Measurements from ENCODE around the gene FUT2.
"Not testable (repeated sequence)": the region's sequence is repeated elsewhere in the genome, so short reads cannot be mapped to it uniquely, and the experiment has no call there.

The FUT2 gene

GRCh38 chr19:48695743-48696352 lies at the start of gene FUT2:
Gene FUT2 (plus strand): TSS chr19:48695971. CDS start chr19:48702957, 6,986 bp downstream.
- H3K27ac Mint-ChIP-seq = no peak within 1 kb of the TSS
- peaks cover 23% of the 10 kb centered on the region for H3K27me3 Mint-ChIP-seq
- H3K4me1 Mint-ChIP-seq (ENCODE audit: low read depth) = peaks cover 9% of the 10 kb centered on the region
- DNase-seq = no peak
- no peaks in the 10 kb centered on the region for H3K36me3 Mint-ChIP-seq (ENCODE audit: low read depth)
- H3K9me3 Mint-ChIP-seq = no peaks in the 10 kb centered on the region
- H3K4me3 Mint-ChIP-seq = peak within 1 kb of the TSS; percentile 61

- H3K9me3 Mint-ChIP-seq = no peaks in the 10 kb centered on the region
- H3K4me1 Mint-ChIP-seq (ENCODE audit: low read depth) = peaks cover 43% of the 10 kb centered on the region
- no peaks in the 10 kb centered on the region for H3K36me3 Mint-ChIP-seq (ENCODE audit: low read depth)
- H3K27ac Mint-ChIP-seq = peak within 1 kb of the TSS; percentile 89
- peak within 1 kb of the TSS; percentile 79 for H3K4me3 Mint-ChIP-seq
- no peaks in the 10 kb centered on the region for H3K27me3 Mint-ChIP-seq
- DNase-seq = peak; percentile 97
Measured at GRCh38 chr19:48646001-48646721, 49.6 kb upstream of the FUT2 start, which contains the start of gene CA11. Gene CA11 (minus strand): TSS chr19:48646187. CDS start chr19:48645632, 555 bp downstream.

- no peak for DNase-seq
- Mint-ChIP-seq H3K27ac (peak overlapping the region; percentile 37), H3K9me3 (no peaks in the 10 kb centered on the region), H3K27me3 (no peaks in the 10 kb centered on the region), H3K4me3 (peak overlapping the region; percentile 49), H3K4me1 (ENCODE audit: low read depth) (peaks cover 44% of the 10 kb centered on the region), H3K36me3 (ENCODE audit: low read depth) (no peaks in the 10 kb centered on the region)
Measured at GRCh38 chr19:48646722-48647216, 49.0 kb upstream of the FUT2 start.

GRCh38 chr19:48648134-48648533 lies 47.6 kb upstream of the FUT2 start:
- DNase-seq = no peak
- Mint-ChIP-seq H3K4me1 (ENCODE audit: low read depth) (peaks cover 49% of the 10 kb centered on the region), H3K27ac (peak overlapping the region; percentile 11), H3K36me3 (ENCODE audit: low read depth) (no peaks in the 10 kb centered on the region), H3K4me3 (no peak overlapping the region), H3K9me3 (no peaks in the 10 kb centered on the region), H3K27me3 (no peaks in the 10 kb centered on the region)

GRCh38 chr19:48650974-48651682 lies 44.6 kb upstream of the FUT2 start:
- H3K27ac Mint-ChIP-seq = no peak overlapping the region
- peaks cover 32% of the 10 kb centered on the region for H3K4me1 Mint-ChIP-seq (ENCODE audit: low read depth)
- DNase-seq = no peak
- H3K27me3 Mint-ChIP-seq = no peaks in the 10 kb centered on the region
- H3K36me3 Mint-ChIP-seq (ENCODE audit: low read depth) = no peaks in the 10 kb centered on the region
- no peak overlapping the region for H3K4me3 Mint-ChIP-seq
- H3K9me3 Mint-ChIP-seq = no peaks in the 10 kb centered on the region

GRCh38 chr19:48651683-48652048 lies 44.1 kb upstream of the FUT2 start:
- no peak overlapping the region for H3K4me3 Mint-ChIP-seq
- no peaks in the 10 kb centered on the region for H3K36me3 Mint-ChIP-seq (ENCODE audit: low read depth)
- H3K27ac Mint-ChIP-seq = no peak overlapping the region

GRCh38 chr19:48654299-48655059 lies 41.3 kb upstream of the FUT2 start:
- H3K4me1 Mint-ChIP-seq (ENCODE audit: low read depth) = peaks cover 11% of the 10 kb centered on the region
- H3K9me3 Mint-ChIP-seq = no peaks in the 10 kb centered on the region
- no peaks in the 10 kb centered on the region for H3K27me3 Mint-ChIP-seq
- DNase-seq = no peak
- no peak overlapping the region for H3K27ac Mint-ChIP-seq
- H3K4me3 Mint-ChIP-seq = no peak overlapping the region
- no peaks in the 10 kb centered on the region for H3K36me3 Mint-ChIP-seq (ENCODE audit: low read depth)

More at GRCh38 chr19:48651683-48652048, 44.1 kb upstream of the FUT2 start:
- peaks cover 29% of the 10 kb centered on the region for H3K4me1 Mint-ChIP-seq (ENCODE audit: low read depth)
- H3K27me3 Mint-ChIP-seq = no peaks in the 10 kb centered on the region
- H3K9me3 Mint-ChIP-seq = no peaks in the 10 kb centered on the region
- no peak for DNase-seq

GRCh38 chr19:48656840-48657474 lies 38.8 kb upstream of the FUT2 start:
- H3K9me3 Mint-ChIP-seq = no peaks in the 10 kb centered on the region

GRCh38 chr19:48657828-48658227 lies 37.9 kb upstream of the FUT2 start:
- H3K27ac Mint-ChIP-seq; DNase-seq; H3K9me3 Mint-ChIP-seq; H3K36me3 Mint-ChIP-seq (ENCODE audit: low read depth); H3K4me3 Mint-ChIP-seq; H3K27me3 Mint-ChIP-seq: not testable (repeated sequence)
- H3K4me1 Mint-ChIP-seq (ENCODE audit: low read depth) = peaks cover 10% of the 10 kb centered on the region

More at GRCh38 chr19:48656840-48657474, 38.8 kb upstream of the FUT2 start:
- Mint-ChIP-seq H3K27ac (no peak overlapping the region), H3K4me3 (no peak overlapping the region), H3K27me3 (no peaks in the 10 kb centered on the region), H3K4me1 (ENCODE audit: low read depth) (peaks cover 13% of the 10 kb centered on the region), H3K36me3 (ENCODE audit: low read depth) (no peaks in the 10 kb centered on the region)
- no peak for DNase-seq

- no peak for DNase-seq
- H3K27me3 Mint-ChIP-seq = no peaks in the 10 kb centered on the region
- H3K4me3 Mint-ChIP-seq = no peak overlapping the region
- no peak overlapping the region for H3K27ac Mint-ChIP-seq
- peaks cover 8% of the 10 kb centered on the region for H3K4me1 Mint-ChIP-seq (ENCODE audit: low read depth)
- H3K9me3 Mint-ChIP-seq = no peaks in the 10 kb centered on the region
- H3K36me3 Mint-ChIP-seq (ENCODE audit: low read depth) = no peaks in the 10 kb centered on the region
Measured at GRCh38 chr19:48658483-48658882, 37.3 kb upstream of the FUT2 start.

- Mint-ChIP-seq H3K27me3 (no peaks in the 10 kb centered on the region), H3K9me3 (no peaks in the 10 kb centered on the region), H3K4me3 (no peak overlapping the region), H3K4me1 (ENCODE audit: low read depth) (peaks cover 8% of the 10 kb centered on the region), H3K27ac (no peak overlapping the region), H3K36me3 (ENCODE audit: low read depth) (no peaks in the 10 kb centered on the region)
- no peak for DNase-seq
Measured at GRCh38 chr19:48659768-48660167, 36.0 kb upstream of the FUT2 start.

GRCh38 chr19:48660852-48661710 lies 34.7 kb upstream of the FUT2 start:
- Mint-ChIP-seq H3K27me3 (no peaks in the 10 kb centered on the region), H3K27ac (peak overlapping the region; percentile 92)
- peak; percentile 88 for DNase-seq

GRCh38 chr19:48661711-48662090 lies 34.1 kb upstream of the FUT2 start:
- H3K27me3 Mint-ChIP-seq = no peaks in the 10 kb centered on the region
- no peak for DNase-seq
- H3K4me1 Mint-ChIP-seq (ENCODE audit: low read depth) = peaks cover 8% of the 10 kb centered on the region
- no peak overlapping the region for H3K27ac Mint-ChIP-seq
- no peaks in the 10 kb centered on the region for H3K9me3 Mint-ChIP-seq
- no peaks in the 10 kb centered on the region for H3K36me3 Mint-ChIP-seq (ENCODE audit: low read depth)
- no peak overlapping the region for H3K4me3 Mint-ChIP-seq

More at GRCh38 chr19:48660852-48661710, 34.7 kb upstream of the FUT2 start:
- Mint-ChIP-seq H3K4me3 (peak overlapping the region; percentile 28), H3K36me3 (ENCODE audit: low read depth) (no peaks in the 10 kb centered on the region), H3K9me3 (no peaks in the 10 kb centered on the region), H3K4me1 (ENCODE audit: low read depth) (peaks cover 8% of the 10 kb centered on the region)
